ENCODE results near the gene ZNF839.
"Not testable (repeated sequence)": the region's sequence is repeated elsewhere in the genome, so short reads cannot be mapped to it uniquely, and the experiment has no call there.

Gene ZNF839

GRCh38 chr14:102342238-102342637, 22.7 kb downstream of the ZNF839 start:
- no peak for DNase-seq (ENCODE audit: low read depth)

DNA sequence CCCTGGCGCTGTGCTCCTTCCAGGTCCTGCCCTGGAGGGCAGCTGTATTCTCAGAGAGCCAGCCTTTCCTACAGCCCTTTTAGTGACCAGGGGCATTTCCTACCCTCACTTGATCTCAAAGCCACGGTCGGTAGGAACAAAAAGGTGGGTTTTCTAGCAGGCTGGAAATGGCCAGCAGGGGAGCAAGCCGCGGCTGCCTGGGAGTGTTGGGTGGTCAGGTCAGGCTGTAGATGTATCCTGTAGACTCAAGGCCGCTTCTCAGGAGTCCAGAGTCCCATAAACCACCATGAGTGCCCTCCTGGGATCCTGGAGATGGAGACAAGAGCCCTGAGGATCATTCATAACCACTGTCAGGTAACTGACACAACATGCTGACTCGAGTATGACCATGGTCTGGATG, 24.5 kb downstream of the ZNF839 start:
- DNase-seq (ENCODE audit: low read depth), result no peak

GRCh38 chr14:102344485-102344884, 24.9 kb downstream of the ZNF839 start:
- DNase-seq (ENCODE audit: low read depth), result no peak

DNA sequence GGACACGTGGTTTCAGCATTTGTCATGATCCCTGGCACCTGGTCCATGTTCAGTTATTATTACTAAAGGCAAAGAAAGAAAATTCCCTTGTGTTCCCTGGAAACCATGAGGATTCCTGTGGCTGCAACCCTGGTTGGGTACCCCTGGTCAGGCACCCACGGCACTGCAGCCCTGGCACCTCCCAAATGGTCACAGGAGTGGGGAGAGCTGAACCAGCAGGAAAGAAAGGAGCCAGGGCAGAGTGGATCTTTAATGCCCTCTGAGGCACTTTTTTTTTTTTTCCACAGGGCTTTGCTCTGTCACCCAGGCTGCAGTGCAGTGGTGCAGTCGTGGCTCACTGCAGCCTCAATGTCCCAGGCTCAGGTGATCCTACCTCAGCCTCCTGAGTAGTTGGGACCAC, 25.7 kb downstream of the ZNF839 start:
- DNase-seq (ENCODE audit: low read depth), result no peak

DNA sequence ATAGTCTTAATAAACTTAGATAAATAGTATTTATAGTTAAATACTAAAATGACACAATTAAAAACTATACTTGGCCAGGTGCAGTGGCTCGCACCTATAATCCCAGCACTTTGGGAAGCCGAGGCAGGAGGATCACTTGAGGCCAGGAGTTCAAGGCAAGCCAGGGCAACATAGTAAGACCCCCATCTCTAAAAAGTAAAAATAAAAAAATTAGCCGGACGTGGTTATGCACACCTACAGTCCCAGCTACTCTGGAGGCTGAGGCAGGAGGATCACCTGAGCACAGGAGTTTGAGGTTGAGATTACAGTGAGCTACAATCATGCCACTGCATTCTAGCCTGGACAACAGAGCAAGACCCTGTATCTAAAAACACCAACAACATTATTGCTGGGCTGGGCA, 27.1 kb downstream of the ZNF839 start:
- DNase-seq (ENCODE audit: low read depth), result no peak

GRCh38 chr14:102348376-102348775, 28.8 kb downstream of the ZNF839 start:
- DNase-seq (ENCODE audit: low read depth), result no peak

- DNase-seq (ENCODE audit: low read depth), result no peak
These were observed 31.5 kb downstream of the ZNF839 start for GRCh38 chr14:102351023-102351422.

- DNase-seq (ENCODE audit: low read depth), result not testable (repeated sequence)
These were observed 32.0 kb downstream of the ZNF839 start for GRCh38 chr14:102351593-102351992.

- DNase-seq (ENCODE audit: low read depth), result no peak
These were observed 32.7 kb downstream of the ZNF839 start for GRCh38 chr14:102352213-102352612.

GRCh38 chr14:102353126-102353619, 33.6 kb downstream of the ZNF839 start:
- no peak for DNase-seq (ENCODE audit: low read depth)

DNA sequence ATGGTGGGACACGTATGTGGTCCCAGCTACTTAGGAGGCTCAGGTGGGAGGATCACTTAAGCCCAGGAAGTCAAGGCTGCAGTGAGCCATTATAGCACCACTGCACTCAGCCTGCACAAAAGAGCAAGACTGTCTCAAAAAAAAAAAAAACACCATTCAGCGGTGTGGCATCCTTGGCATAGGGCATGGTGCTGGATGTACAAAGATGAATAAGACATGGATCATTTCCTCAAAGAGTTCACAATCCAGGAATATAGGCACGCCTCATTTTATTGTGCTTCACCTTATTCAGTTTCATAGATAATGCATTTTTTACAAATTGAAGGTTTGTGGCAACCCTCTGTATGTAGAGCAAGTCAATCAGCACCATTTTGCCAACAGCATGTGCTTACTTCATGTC, 36.7 kb downstream of the ZNF839 start:
- DNase-seq (ENCODE audit: low read depth), result no peak

DNA sequence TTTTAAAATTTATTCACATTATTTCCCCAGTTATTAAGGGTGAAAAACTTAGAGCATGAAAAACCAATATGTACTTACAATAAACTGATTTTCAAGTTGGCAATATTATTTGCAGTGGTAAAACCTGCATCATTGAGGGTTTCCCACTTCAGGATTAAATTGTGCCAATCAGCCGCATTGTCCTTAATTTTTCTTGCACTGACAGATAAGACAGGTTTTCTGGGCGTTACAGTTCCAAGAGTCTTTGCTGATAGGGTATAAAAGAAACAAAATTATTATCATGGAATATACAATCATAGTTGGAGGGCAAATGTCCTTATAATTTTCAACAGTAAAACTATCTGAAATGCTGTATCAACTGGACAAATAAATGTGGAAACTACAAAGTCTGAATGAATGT, 39.8 kb downstream of the ZNF839 start:
- no peak for DNase-seq (ENCODE audit: low read depth)

- no peak for DNase-seq (ENCODE audit: low read depth)
These were observed 40.8 kb downstream of the ZNF839 start for GRCh38 chr14:102360388-102360787.

- peak; percentile 25 for DNase-seq (ENCODE audit: low read depth)
These were observed 42.5 kb downstream of the ZNF839 start for GRCh38 chr14:102362084-102362483.

- DNase-seq (ENCODE audit: low read depth), result peak; percentile 97
These were observed 43.1 kb downstream of the ZNF839 start, which contains the start of the genes CINP and TECPR2 for GRCh38 chr14:102362545-102363181. CINP (minus strand) TSS chr14:102362890; CDS start chr14:102362851, 39 bp downstream. TECPR2 (plus strand) TSS chr14:102362941; CDS start chr14:102376722, 13,781 bp downstream.

DNA sequence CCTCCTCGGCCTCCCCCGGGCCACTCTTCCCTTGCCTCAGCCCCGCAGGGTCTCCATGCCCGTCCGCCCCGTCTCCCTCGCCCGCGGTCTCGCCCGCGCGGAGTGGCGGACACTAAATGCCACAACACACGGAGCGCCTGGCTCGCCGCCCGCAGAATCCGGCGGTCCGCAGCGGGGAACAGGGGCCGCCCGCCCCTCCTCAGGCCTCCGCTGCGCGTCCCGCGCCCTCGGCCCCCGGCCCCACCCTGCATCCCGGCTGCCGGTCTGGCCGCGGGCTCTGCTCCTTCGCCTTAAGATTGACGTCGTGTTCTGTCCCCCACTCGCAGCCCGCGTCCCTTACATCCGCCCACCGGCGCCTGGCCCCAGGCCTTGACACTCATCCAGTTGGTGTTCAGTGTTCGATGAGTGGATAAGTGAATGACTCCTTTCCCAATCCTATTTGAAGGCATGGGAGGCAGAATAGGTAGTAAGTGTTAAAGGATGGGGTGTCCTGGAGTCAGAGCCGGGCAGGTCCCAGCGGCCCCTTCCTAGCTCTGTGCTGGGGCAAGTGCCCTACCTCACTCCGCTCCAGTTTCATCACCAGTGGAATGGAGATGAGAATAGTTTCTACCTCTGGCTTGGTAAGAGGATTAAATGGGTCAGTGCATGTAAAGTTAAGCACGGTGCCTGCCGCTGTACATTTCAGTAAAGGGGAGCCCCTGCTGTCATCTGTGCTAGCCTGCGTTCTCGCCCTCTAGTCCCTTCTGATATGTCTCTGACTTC, 43.8 kb downstream of the ZNF839 start:
- DNase-seq (ENCODE audit: low read depth), result peak; percentile 5

DNA sequence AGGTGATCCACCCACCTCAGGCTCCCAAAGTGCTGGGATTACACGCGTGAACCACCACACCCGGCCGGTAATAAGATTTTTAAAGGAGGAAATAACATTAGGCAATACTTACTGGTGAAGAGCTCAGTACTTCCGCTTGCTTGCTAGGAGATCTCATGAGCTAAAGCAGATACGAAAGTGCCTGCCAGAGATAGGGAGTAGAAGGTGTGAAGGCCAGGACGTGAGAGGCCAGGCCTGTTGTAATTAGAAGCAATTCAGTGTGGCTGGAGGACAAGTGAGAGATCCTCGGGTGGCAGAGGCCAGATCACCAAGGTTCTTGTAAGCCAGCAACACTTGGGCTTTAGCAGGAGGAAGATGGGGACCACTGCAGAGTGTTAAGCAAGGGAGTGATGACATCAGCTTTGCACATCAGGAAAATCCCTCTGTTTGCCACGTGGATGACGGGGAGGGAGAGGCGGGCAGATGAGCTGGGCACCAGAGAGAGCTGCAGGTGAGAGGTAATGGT, 50.8 kb downstream of the ZNF839 start:
- no peak for DNase-seq (ENCODE audit: low read depth)

DNA sequence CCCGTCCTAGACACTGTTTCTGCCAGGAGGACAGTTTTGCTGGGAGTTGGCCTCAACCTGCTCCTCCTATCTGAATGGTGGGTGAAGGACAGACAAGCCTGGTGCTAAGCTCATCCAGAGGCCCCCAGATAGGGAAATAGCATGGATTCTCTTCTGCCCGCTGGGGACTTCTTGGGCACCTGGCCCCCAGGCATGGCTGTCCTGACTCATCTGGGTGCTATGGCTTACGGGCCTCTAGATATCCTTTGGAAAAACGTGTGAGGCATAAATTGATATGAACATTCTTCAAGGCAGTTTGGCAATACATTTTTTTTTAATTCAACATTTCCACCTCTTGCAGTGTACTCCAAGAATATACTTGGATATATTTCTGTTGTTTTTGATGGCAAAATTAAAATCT, 51.8 kb downstream of the ZNF839 start:
- DNase-seq (ENCODE audit: low read depth), result no peak

DNA sequence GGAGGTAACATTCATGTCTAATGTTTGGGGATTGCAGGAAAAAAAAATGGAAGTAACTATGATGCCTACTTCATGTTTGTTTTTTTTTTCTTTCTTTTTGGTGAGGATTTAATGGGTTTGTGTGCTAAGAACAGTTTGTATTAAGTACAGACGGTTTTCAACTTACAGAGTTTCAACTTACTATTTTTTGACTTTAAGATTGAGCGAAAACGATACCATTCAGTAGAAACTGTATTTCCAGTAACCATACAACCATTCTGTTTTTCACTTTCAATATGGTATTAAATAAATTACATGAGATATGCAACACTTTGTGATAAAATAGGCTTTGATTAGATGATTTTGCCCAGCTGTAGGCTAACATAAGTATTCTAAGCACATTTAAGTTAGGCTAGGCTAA, 53.6 kb downstream of the ZNF839 start:
- DNase-seq (ENCODE audit: low read depth), result no peak

DNA sequence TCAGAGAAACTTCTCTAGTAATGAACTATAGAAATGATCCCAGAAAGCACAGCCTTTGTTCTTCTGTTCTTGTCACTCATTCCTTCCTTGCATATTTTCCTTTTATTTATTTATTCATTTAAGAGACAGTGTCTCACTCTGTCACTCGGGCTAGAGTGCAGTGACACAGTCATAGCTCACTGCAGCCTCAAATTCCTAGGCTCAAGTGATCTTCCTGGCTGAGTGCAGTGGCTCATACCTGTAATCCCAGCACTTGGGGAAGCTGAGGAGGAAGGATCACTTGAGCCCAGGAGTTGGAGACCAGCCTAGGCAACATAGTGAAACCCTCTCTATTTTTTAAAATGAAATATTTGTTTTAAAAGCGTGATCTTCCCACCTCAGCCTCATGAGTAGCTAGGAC, 54.7 kb downstream of the ZNF839 start:
- no peak for DNase-seq (ENCODE audit: low read depth)

DNA sequence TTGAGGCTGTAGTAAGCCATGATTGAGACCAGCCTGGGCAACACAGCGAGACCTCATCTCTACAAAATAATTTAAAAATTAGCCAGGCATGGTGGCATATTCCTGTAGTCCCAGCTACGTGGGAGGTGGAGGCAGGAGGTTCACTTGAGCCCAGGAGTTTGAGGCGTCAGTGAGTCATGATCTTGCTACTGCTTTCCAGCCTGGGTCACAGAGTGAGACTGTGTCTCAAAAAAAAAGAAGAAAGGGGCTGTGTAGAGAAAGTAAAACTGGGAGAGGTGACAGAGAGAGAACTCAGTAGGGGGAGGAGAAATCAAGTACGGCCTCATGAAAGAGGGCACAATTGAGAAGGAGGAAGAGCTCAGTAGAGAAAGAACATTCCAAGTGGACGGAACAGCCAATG, 55.6 kb downstream of the ZNF839 start:
- no peak for DNase-seq (ENCODE audit: low read depth)

GRCh38 chr14:102377696-102378095, 58.1 kb downstream of the ZNF839 start:
- DNase-seq (ENCODE audit: low read depth), result no peak

- DNase-seq (ENCODE audit: low read depth), result no peak
These were observed 59.3 kb downstream of the ZNF839 start for GRCh38 chr14:102378830-102379229.

All from activated T-helper 9 cell treated with anti-CD3 and anti-CD28 coated beads, Interleukin-2, amount 50 U/mL, for 16 hours (primary cell).